ENCODE data around the gene ACSM2B.

Gene ACSM2B

GRCh38 chr16:20611350-20611902, 35.3 kb upstream of the ACSM2B start:
- no peaks in the 10 kb centered on the region for H3K36me3 ChIP-seq (ENCODE audit: insufficient read depth, low read length)
- no peaks in the 10 kb centered on the region for H3F3A ChIP-seq (ENCODE audit: low read depth)
- H3K4me1 ChIP-seq (ENCODE audit: insufficient read depth, low read length, poor library complexity, severe bottlenecking), result no peaks in the 10 kb centered on the region
- H3K9me2 ChIP-seq (replicated peaks; ENCODE audit: low read depth, low read length), result no peaks in the 10 kb centered on the region
- H3K9ac ChIP-seq (ENCODE audit: low read depth, low read length, poor library complexity, severe bottlenecking), result no peak overlapping the region
- TF ChIP-seq EZH2phosphoT487 (IDR thresholded peaks at IDR 0.05; ENCODE audit: borderline replicate concordance), result no peak
- no peak for TF ChIP-seq CTCF (conservative IDR thresholded peaks at IDR 0.05; ENCODE audit: low read length)
- H3K9me3 ChIP-seq (ENCODE audit: insufficient read depth, low read depth, low read length), result no peaks in the 10 kb centered on the region; the same call in 1 of the 2 replicates
- H3K27me3 ChIP-seq (ENCODE audit: insufficient read depth, low read length, poor library complexity, severe bottlenecking), result no peaks in the 10 kb centered on the region
- no peak overlapping the region for H2AFZ ChIP-seq (ENCODE audit: low read length)
- H4K20me1 ChIP-seq (ENCODE audit: insufficient read depth, low read length, poor library complexity, severe bottlenecking), result no peaks in the 10 kb centered on the region
- H3K4me3 ChIP-seq (ENCODE audit: low read length, poor library complexity, severe bottlenecking), result no peak overlapping the region
- no peak overlapping the region for H3K4me2 ChIP-seq (ENCODE audit: low read depth, low read length, poor library complexity, severe bottlenecking)
- no peaks in the 10 kb centered on the region for H3K79me2 ChIP-seq (ENCODE audit: insufficient read depth, low read length)

- Histone ChIP-seq H3K4me3 (ENCODE audit: low read length, poor library complexity, severe bottlenecking) (no peak overlapping the region), H3K9ac (ENCODE audit: low read depth, low read length, poor library complexity, severe bottlenecking) (no peak overlapping the region), H3F3A (ENCODE audit: low read depth) (no peaks in the 10 kb centered on the region), H4K20me1 (ENCODE audit: insufficient read depth, low read length, poor library complexity, severe bottlenecking) (no peaks in the 10 kb centered on the region), H3K27me3 (ENCODE audit: insufficient read depth, low read length, poor library complexity, severe bottlenecking) (no peaks in the 10 kb centered on the region), H3K9me3 (ENCODE audit: insufficient read depth, low read depth, low read length) (no peaks in the 10 kb centered on the region; the same call in 1 of the 2 replicates), H3K4me2 (ENCODE audit: low read depth, low read length, poor library complexity, severe bottlenecking) (no peak overlapping the region), H3K4me1 (ENCODE audit: insufficient read depth, low read length, poor library complexity, severe bottlenecking) (no peaks in the 10 kb centered on the region), H2AFZ (ENCODE audit: low read length) (no peak overlapping the region), H3K36me3 (ENCODE audit: insufficient read depth, low read length) (no peaks in the 10 kb centered on the region), H3K79me2 (ENCODE audit: insufficient read depth, low read length) (no peaks in the 10 kb centered on the region), H3K9me2 (replicated peaks; ENCODE audit: low read depth, low read length) (no peaks in the 10 kb centered on the region)
- TF ChIP-seq CTCF (conservative IDR thresholded peaks at IDR 0.05; ENCODE audit: low read length) (no peak), EZH2phosphoT487 (IDR thresholded peaks at IDR 0.05; ENCODE audit: borderline replicate concordance) (no peak)
Measured at GRCh38 chr16:20610892-20611349, 34.8 kb upstream of the ACSM2B start.

DNA sequence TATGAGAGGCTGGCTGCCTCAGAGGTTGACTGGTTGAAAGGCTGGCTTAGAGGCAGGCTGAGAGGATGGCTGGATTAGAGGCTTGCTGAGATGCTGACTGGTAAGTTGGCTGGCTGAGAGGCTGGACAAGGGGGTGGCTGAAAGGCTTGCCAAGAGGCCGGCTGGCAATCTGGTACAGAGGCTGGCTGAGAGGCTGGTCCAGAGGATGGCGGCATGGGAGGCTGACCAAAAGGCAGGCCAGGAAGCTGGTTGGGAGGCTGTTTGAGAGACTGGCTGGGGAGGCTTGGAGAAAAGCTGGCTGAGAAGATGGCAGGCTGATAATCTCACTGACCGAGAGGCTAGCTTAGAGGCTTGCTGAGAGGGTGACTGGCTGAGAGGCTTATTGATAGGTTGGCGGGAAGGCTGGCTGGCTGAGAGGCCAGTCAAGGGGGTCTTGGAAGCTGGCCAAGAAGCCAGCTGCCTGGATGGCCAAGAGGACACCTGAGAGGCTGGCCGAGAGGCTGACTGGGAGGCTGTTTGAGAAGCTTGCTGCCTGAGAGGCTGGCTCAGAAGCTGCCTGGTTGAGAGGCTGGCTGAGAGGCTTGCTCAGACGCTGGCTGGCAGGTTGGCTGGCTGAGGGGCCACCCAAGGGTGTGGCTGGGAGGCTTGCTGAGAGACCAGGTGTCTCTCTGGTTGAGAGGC, 34.2 kb upstream of the ACSM2B start:
- no peak overlapping the region for H2AFZ ChIP-seq (ENCODE audit: low read length)
- no peaks in the 10 kb centered on the region for H3K4me1 ChIP-seq (ENCODE audit: insufficient read depth, low read length, poor library complexity, severe bottlenecking)
- H3K79me2 ChIP-seq (ENCODE audit: insufficient read depth, low read length), result no peaks in the 10 kb centered on the region
- H3K36me3 ChIP-seq (ENCODE audit: insufficient read depth, low read length), result no peaks in the 10 kb centered on the region
- no peaks in the 10 kb centered on the region for H3F3A ChIP-seq (ENCODE audit: low read depth)
- no peaks in the 10 kb centered on the region for H3K27me3 ChIP-seq (ENCODE audit: insufficient read depth, low read length, poor library complexity, severe bottlenecking)
- H3K4me2 ChIP-seq (ENCODE audit: low read depth, low read length, poor library complexity, severe bottlenecking), result no peak overlapping the region
- no peaks in the 10 kb centered on the region for H4K20me1 ChIP-seq (ENCODE audit: insufficient read depth, low read length, poor library complexity, severe bottlenecking)
- TF ChIP-seq EZH2phosphoT487 (IDR thresholded peaks at IDR 0.05; ENCODE audit: borderline replicate concordance) (no peak), CTCF (conservative IDR thresholded peaks at IDR 0.05; ENCODE audit: low read length) (no peak)
- H3K4me3 ChIP-seq (ENCODE audit: low read length, poor library complexity, severe bottlenecking), result no peak overlapping the region
- H3K9ac ChIP-seq (ENCODE audit: low read depth, low read length, poor library complexity, severe bottlenecking), result no peak overlapping the region
- no peaks in the 10 kb centered on the region; the same call in 1 of the 2 replicates for H3K9me3 ChIP-seq (ENCODE audit: insufficient read depth, low read depth, low read length)
- no peaks in the 10 kb centered on the region for H3K9me2 ChIP-seq (replicated peaks; ENCODE audit: low read depth, low read length)
